Astrocyte (in vitro differentiated cells and primary cell): Measurements from ENCODE around the gene FBLN1. TPM values are rescaled to one million over a fixed set of nuclear protein-coding genes. Genes with fewer than 3 reads are reported as not detected.

ENCODE experiments used
- DNase-seq: peaks from one replicate; pipeline ENCODE4 v3.0.0-alpha.2; 2010; ENCODE audit warnings: low read depth
- FAIRE-seq: peaks from 2 replicates; lab custom pipeline; 2011; peaks lifted over from hg19 to GRCh38; lab: Jason Lieb, UNC
- H2AFZ ChIP-seq: 2 replicates; pipeline ENCODE4 v1.6.0; 2012; ENCODE audit warnings: low read depth, low read length, inconsistent platforms
- H3K27ac ChIP-seq: 2 replicates; pipeline ENCODE4 v1.5.1; 2011; ENCODE audit warnings: low read depth, low read length, inconsistent platforms
- H3K27me3 ChIP-seq: 2 replicates; pipeline ENCODE4 v1.6.0; 2011; ENCODE audit warnings: low read length, inconsistent platforms; ENCODE audit not compliant: insufficient read depth
- H3K36me3 ChIP-seq: 2 replicates; pipeline ENCODE4 v1.5.1; 2011; ENCODE audit warnings: low read length, inconsistent platforms; ENCODE audit not compliant: insufficient read depth
- H3K4me1 ChIP-seq: 2 replicates; pipeline ENCODE4 v1.5.1; 2011; ENCODE audit warnings: low read length, inconsistent platforms; ENCODE audit not compliant: insufficient read depth
- H3K4me2 ChIP-seq: 2 replicates; pipeline ENCODE4 v1.6.0; 2012; ENCODE audit warnings: low read length, inconsistent platforms
- H3K4me3 ChIP-seq: 2 replicates; pipeline ENCODE4 v1.5.1; 2011; ENCODE audit warnings: low read depth, mild to moderate bottlenecking, low read length, inconsistent platforms; ENCODE audit not compliant: insufficient read depth
- H3K79me2 ChIP-seq: 2 replicates; pipeline ENCODE4 v1.6.0; 2012; ENCODE audit warnings: mild to moderate bottlenecking, low read length, inconsistent platforms; ENCODE audit not compliant: insufficient read depth
- H3K9ac ChIP-seq: 2 replicates; pipeline ENCODE4 v1.6.0; 2012; ENCODE audit warnings: mild to moderate bottlenecking, low read length, inconsistent platforms
- H3K9me3 ChIP-seq: 2 replicates; pipeline ENCODE4 v1.5.1; 2012; ENCODE audit warnings: low read depth, mild to moderate bottlenecking, low read length, inconsistent platforms; ENCODE audit not compliant: insufficient read depth
- H4K20me1 ChIP-seq: 2 replicates; pipeline ENCODE4 v1.6.0; 2012; ENCODE audit warnings: low read length, inconsistent platforms; ENCODE audit not compliant: insufficient read depth
- H3K27ac Mint-ChIP-seq: one replicate; pipeline ENCODE4 v1.8.0; 2021; ENCODE audit warnings: mild to moderate bottlenecking, mixed read lengths; ENCODE audit not compliant: unreplicated experiment
- H3K27me3 Mint-ChIP-seq: one replicate; pipeline ENCODE4 v1.8.0; 2021; ENCODE audit warnings: low read depth, mixed read lengths; ENCODE audit not compliant: unreplicated experiment
- H3K36me3 Mint-ChIP-seq: one replicate; pipeline ENCODE4 v1.8.0; 2021; ENCODE audit warnings: low read depth, mixed read lengths; ENCODE audit not compliant: unreplicated experiment
- H3K4me1 Mint-ChIP-seq: one replicate; pipeline ENCODE4 v1.8.0; 2021; ENCODE audit warnings: low read depth, mixed read lengths; ENCODE audit not compliant: unreplicated experiment
- H3K4me3 Mint-ChIP-seq: one replicate; pipeline ENCODE4 v1.8.0; 2021; ENCODE audit warnings: mild to moderate bottlenecking, moderate library complexity, mixed read lengths; ENCODE audit not compliant: unreplicated experiment
- H3K9me3 Mint-ChIP-seq: one replicate; pipeline ENCODE4 v1.8.0; 2021; ENCODE audit warnings: mild to moderate bottlenecking, mixed read lengths; ENCODE audit not compliant: unreplicated experiment
- EZH2 ChIP-seq: IDR thresholded peaks from 2 replicates; pipeline ENCODE4 v1.6.1; 2012; ENCODE audit warnings: mild to moderate bottlenecking, low read length, inconsistent platforms; ENCODE audit not compliant: insufficient read depth
- total RNA-seq: library from RNA; stranded (reverse); gene quantifications from 2 replicates; pipeline ENCODE4 v1.2.1, GENCODE V29; 2021
- TF ChIP-seq, protein P1 (sequence below): IDR thresholded peaks from 2 replicates; pipeline ENCODE4 v1.5.1; 2011; ENCODE audit warnings: low read depth, mild to moderate bottlenecking, inconsistent platforms, low read length, moderate library complexity; ENCODE audit not compliant: insufficient read depth

The FBLN1 gene
- total RNA-seq, 1 donor from 2014 or later = 69.2 TPM

DNA sequence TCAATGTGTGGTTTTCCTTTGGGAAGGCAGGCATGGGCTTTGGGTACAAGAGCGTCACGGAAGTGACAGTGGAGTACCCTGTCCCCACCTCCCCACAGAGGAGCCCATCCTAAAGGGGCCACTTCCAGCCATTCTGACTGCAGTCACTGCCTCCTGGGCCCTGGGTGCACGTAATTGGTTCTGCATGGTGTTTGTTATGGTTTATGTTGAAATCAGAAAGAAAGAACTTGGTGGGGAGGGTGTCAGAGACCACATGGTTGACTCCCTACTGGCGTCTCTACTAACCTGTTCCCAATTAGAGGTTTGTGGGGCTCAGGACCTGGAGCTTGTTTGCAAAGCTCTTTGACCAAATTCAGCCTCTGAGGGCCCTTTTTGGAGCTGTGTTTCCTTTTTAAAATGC lies 48.4 kb upstream of the FBLN1 start:
- no peak overlapping the region for H3K27ac ChIP-seq
- H3K4me2 ChIP-seq = no peak overlapping the region
- H3K27ac Mint-ChIP-seq = no peak overlapping the region
- no peak overlapping the region for H3K9ac ChIP-seq
- H3K4me1 ChIP-seq = peaks cover 7% of the 10 kb centered on the region
- H3K9me3 Mint-ChIP-seq = peaks cover 5% of the 10 kb centered on the region
- H3K79me2 ChIP-seq = no peaks in the 10 kb centered on the region
- no peak overlapping the region for H3K4me3 ChIP-seq
- no peak for FAIRE-seq
- H3K36me3 Mint-ChIP-seq = no peaks in the 10 kb centered on the region
- H2AFZ ChIP-seq = no peak overlapping the region
- H3K4me1 Mint-ChIP-seq = no peaks in the 10 kb centered on the region
- H3K36me3 ChIP-seq = no peaks in the 10 kb centered on the region
- no peaks in the 10 kb centered on the region for H3K9me3 ChIP-seq
- peaks cover 61% of the 10 kb centered on the region for H3K27me3 Mint-ChIP-seq
- H3K27me3 ChIP-seq = no peaks in the 10 kb centered on the region
- no peak overlapping the region for H3K4me3 Mint-ChIP-seq
- DNase-seq = no peak
- TF ChIP-seq, protein P1, sequence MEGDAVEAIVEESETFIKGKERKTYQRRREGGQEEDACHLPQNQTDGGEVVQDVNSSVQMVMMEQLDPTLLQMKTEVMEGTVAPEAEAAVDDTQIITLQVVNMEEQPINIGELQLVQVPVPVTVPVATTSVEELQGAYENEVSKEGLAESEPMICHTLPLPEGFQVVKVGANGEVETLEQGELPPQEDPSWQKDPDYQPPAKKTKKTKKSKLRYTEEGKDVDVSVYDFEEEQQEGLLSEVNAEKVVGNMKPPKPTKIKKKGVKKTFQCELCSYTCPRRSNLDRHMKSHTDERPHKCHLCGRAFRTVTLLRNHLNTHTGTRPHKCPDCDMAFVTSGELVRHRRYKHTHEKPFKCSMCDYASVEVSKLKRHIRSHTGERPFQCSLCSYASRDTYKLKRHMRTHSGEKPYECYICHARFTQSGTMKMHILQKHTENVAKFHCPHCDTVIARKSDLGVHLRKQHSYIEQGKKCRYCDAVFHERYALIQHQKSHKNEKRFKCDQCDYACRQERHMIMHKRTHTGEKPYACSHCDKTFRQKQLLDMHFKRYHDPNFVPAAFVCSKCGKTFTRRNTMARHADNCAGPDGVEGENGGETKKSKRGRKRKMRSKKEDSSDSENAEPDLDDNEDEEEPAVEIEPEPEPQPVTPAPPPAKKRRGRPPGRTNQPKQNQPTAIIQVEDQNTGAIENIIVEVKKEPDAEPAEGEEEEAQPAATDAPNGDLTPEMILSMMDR = no peak
- no peak for TF ChIP-seq EZH2
- H4K20me1 ChIP-seq = no peaks in the 10 kb centered on the region

DNA sequence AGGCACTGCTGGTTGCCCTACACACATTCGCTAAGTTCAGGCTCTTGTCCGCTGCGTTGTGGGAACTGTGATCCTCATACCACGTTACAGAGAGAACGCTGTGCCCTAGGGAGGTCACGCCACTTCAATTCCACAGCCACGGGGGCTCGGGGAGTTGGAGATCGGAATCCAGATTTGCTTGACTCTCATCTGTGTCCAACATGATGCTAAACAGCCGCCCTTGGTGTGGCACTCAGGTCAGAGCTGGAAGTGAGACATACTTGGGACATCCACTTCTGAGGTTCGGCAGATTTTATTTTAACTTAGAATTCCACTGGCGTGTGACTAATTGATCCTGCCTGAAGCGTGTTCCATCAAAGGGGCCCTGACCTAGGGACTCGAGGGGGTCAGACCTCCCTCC lies 47.5 kb upstream of the FBLN1 start:
- Histone ChIP-seq H3K27me3 (no peaks in the 10 kb centered on the region), H4K20me1 (no peaks in the 10 kb centered on the region), H3K9ac (no peak overlapping the region), H2AFZ (no peak overlapping the region), H3K4me3 (no peak overlapping the region), H3K79me2 (no peaks in the 10 kb centered on the region), H3K36me3 (no peaks in the 10 kb centered on the region), H3K27ac (no peak overlapping the region), H3K4me1 (peaks cover 7% of the 10 kb centered on the region), H3K9me3 (no peaks in the 10 kb centered on the region), H3K4me2 (no peak overlapping the region)
- H3K4me3 Mint-ChIP-seq = no peak overlapping the region
- peaks cover 61% of the 10 kb centered on the region for H3K27me3 Mint-ChIP-seq
- H3K27ac Mint-ChIP-seq = no peak overlapping the region
- no peaks in the 10 kb centered on the region for H3K4me1 Mint-ChIP-seq
- DNase-seq = no peak
- FAIRE-seq = no peak
- peaks cover 5% of the 10 kb centered on the region for H3K9me3 Mint-ChIP-seq
- no peaks in the 10 kb centered on the region for H3K36me3 Mint-ChIP-seq
- TF ChIP-seq, protein P1 = no peak
- TF ChIP-seq EZH2 = no peak

DNA sequence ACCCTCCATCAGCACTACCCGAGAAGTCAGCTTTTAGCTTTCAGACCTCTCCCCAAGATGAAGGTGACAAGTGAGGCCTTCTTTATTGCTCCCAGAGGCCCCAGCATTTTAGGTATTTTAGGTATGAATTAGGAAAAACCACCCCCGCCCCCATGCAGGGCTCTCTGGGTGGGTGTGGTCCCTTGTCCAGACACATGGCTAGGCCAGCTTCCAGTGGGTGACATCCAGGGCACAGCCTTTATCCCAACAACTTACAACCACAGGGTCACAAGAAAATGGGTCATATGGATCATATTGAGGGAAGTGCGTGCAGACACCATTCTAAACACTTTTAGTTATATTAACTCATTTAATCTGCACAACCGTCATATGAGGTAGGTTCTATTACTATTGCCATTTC lies 47.1 kb upstream of the FBLN1 start:
- H3K4me2 ChIP-seq = no peak overlapping the region
- no peaks in the 10 kb centered on the region for H3K9me3 ChIP-seq
- H3K4me3 ChIP-seq = no peak overlapping the region
- no peak overlapping the region for H3K9ac ChIP-seq
- H3K36me3 ChIP-seq = no peaks in the 10 kb centered on the region
- TF ChIP-seq EZH2 = no peak
- TF ChIP-seq, protein P1 = no peak
- H3K27me3 ChIP-seq = no peaks in the 10 kb centered on the region
- FAIRE-seq (no peak), DNase-seq (no peak)
- no peaks in the 10 kb centered on the region for H4K20me1 ChIP-seq
- no peaks in the 10 kb centered on the region for H3K79me2 ChIP-seq
- no peak overlapping the region for H3K4me3 Mint-ChIP-seq
- H2AFZ ChIP-seq = no peak overlapping the region
- H3K27ac ChIP-seq = no peak overlapping the region
- H3K9me3 Mint-ChIP-seq = peaks cover 5% of the 10 kb centered on the region
- H3K4me1 Mint-ChIP-seq = no peaks in the 10 kb centered on the region
- H3K4me1 ChIP-seq = peaks cover 7% of the 10 kb centered on the region
- peaks cover 59% of the 10 kb centered on the region for H3K27me3 Mint-ChIP-seq
- no peak overlapping the region for H3K27ac Mint-ChIP-seq
- H3K36me3 Mint-ChIP-seq = no peaks in the 10 kb centered on the region
